ENCODE measurements around the gene COG5.

COG5 gene

DNA sequence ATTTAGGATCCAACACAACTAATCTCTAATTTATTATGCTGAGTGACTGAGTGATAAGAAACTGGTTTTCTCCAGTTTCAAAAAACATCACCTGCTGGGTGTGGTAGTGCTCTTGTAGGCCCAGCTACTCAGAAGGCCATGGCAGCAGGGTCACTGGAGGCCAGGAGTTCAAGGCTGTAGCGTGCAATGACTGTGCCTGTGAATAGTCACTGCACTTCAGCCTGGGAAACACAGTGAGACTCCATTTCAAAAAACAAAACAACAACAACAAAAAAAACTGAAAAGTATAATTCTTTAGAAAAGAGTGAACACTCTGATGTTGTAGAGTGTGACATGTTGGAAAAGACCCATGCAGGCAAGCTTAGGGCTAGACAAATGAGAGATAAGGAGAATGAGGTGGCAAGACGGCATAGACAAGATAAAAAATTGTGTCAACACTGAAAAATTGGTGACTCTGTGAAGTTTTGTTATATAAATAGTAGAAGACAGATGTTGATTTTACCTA lies 243.9 kb downstream of the COG5 start:
- H4K20me1 ChIP-seq (ENCODE audit: control insufficient read depth, insufficient read depth, low read depth, low read length): no peaks in the 10 kb centered on the region
- no peak overlapping the region for H3K4me2 ChIP-seq (ENCODE audit: low read length)
- peaks cover 6% of the 10 kb centered on the region; the same call in 1 of the 2 replicates for H3K36me3 ChIP-seq (ENCODE audit: control insufficient read depth, low read length)
- TF ChIP-seq, protein P1, sequence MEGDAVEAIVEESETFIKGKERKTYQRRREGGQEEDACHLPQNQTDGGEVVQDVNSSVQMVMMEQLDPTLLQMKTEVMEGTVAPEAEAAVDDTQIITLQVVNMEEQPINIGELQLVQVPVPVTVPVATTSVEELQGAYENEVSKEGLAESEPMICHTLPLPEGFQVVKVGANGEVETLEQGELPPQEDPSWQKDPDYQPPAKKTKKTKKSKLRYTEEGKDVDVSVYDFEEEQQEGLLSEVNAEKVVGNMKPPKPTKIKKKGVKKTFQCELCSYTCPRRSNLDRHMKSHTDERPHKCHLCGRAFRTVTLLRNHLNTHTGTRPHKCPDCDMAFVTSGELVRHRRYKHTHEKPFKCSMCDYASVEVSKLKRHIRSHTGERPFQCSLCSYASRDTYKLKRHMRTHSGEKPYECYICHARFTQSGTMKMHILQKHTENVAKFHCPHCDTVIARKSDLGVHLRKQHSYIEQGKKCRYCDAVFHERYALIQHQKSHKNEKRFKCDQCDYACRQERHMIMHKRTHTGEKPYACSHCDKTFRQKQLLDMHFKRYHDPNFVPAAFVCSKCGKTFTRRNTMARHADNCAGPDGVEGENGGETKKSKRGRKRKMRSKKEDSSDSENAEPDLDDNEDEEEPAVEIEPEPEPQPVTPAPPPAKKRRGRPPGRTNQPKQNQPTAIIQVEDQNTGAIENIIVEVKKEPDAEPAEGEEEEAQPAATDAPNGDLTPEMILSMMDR (IDR thresholded peaks at IDR 0.05; ENCODE audit: low read depth, low read length, poor library complexity, severe bottlenecking): no peak
- no peak for TF ChIP-seq EZH2phosphoT487 (IDR thresholded peaks at IDR 0.05; ENCODE audit: borderline replicate concordance, low read length)
- H3K4me3 ChIP-seq (ENCODE audit: low read length): no peak overlapping the region
- no peak overlapping the region for H3K27ac ChIP-seq (ENCODE audit: low read depth, low read length)
- H3F3A ChIP-seq (ENCODE audit: control insufficient read depth, insufficient read depth): no peaks in the 10 kb centered on the region
- H3K27me3 ChIP-seq (ENCODE audit: control insufficient read depth, low read length): no peaks in the 10 kb centered on the region
- H3K4me1 ChIP-seq (ENCODE audit: control insufficient read depth, low read length): peaks cover 8% of the 10 kb centered on the region
- no peaks in the 10 kb centered on the region for H3K9me3 ChIP-seq (ENCODE audit: control insufficient read depth, insufficient read depth, low read length)
- no peaks in the 10 kb centered on the region for H3K9me2 ChIP-seq (replicated peaks; ENCODE audit: control insufficient read depth, low read length)
- H3K79me2 ChIP-seq (ENCODE audit: control insufficient read depth, low read length): no peaks in the 10 kb centered on the region

DNA sequence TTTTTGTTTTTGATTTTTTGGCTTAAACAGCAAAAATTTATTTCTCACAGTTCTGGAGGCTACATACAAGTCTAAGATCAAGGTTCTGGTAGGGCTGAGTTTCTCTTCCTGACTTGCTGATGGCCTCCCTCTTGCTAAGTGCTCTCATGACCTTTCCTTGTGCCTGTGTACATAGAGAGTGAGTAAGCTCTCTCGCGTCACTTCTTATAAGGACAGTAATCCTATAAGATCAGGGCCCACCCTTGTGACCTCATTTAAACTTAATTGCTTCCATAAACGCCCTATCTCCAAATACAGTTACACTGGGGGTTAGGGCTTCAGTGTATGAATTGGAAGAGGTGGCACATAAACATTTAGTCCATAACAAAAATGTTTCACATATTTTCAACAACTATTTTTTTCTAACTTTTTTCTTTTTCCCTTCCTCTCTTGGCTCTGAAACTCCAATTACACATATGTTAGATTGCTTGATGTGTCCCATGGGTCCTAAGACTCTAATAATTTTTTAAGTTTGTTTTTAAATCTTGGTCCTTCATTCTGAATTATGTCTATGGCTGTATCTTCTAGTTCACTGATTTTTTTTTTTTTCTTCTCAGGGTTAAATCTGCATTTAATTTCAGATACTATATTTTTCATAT lies 245.1 kb downstream of the COG5 start:
- Histone ChIP-seq H3K79me2 (ENCODE audit: control insufficient read depth, low read length) (no peaks in the 10 kb centered on the region), H3K9me3 (ENCODE audit: control insufficient read depth, insufficient read depth, low read length) (no peaks in the 10 kb centered on the region), H3F3A (ENCODE audit: control insufficient read depth, insufficient read depth) (no peaks in the 10 kb centered on the region), H3K27ac (ENCODE audit: low read depth, low read length) (no peak overlapping the region), H3K4me1 (ENCODE audit: control insufficient read depth, low read length) (peaks cover 8% of the 10 kb centered on the region), H3K9me2 (replicated peaks; ENCODE audit: control insufficient read depth, low read length) (no peaks in the 10 kb centered on the region), H3K4me2 (ENCODE audit: low read length) (no peak overlapping the region), H3K36me3 (ENCODE audit: control insufficient read depth, low read length) (peaks cover 3% of the 10 kb centered on the region; the same call in 1 of the 2 replicates), H3K27me3 (ENCODE audit: control insufficient read depth, low read length) (no peaks in the 10 kb centered on the region), H3K4me3 (ENCODE audit: low read length) (no peak overlapping the region), H4K20me1 (ENCODE audit: control insufficient read depth, insufficient read depth, low read depth, low read length) (no peaks in the 10 kb centered on the region)
- TF ChIP-seq, protein P1 (IDR thresholded peaks at IDR 0.05; ENCODE audit: low read depth, low read length, poor library complexity, severe bottlenecking): no peak
- no peak for TF ChIP-seq EZH2phosphoT487 (IDR thresholded peaks at IDR 0.05; ENCODE audit: borderline replicate concordance, low read length)

DNA sequence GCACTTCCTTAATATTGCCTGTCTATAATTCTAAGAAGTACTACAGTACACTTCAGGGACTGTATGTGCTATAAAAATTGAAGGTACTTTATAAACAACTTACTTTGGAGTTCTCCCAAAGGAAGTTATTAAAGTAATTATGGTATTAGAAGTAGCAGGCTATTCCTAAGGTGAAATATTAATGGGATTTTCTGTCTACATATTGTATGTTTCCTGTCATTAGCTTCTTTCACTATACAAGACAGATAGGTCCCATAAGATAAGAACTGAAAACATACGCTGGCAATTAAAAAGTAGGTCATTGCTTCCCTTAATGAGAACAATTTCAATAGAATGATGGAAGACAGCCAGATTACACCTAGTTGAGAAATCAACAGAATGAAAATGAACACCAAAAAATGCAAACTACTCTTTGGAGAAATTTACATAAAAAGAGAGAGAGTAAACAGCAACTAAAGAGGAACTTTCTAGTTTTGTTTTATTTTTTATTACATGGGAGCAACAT lies 248.0 kb downstream of the COG5 start:
- no peaks in the 10 kb centered on the region for H3K9me2 ChIP-seq (replicated peaks; ENCODE audit: control insufficient read depth, low read length)
- H3F3A ChIP-seq (ENCODE audit: control insufficient read depth, insufficient read depth): no peaks in the 10 kb centered on the region
- no peaks in the 10 kb centered on the region for H3K79me2 ChIP-seq (ENCODE audit: control insufficient read depth, low read length)
- no peak overlapping the region for H3K4me2 ChIP-seq (ENCODE audit: low read length)
- H3K27ac ChIP-seq (ENCODE audit: low read depth, low read length): no peak overlapping the region
- no peaks in the 10 kb centered on the region for H3K9me3 ChIP-seq (ENCODE audit: control insufficient read depth, insufficient read depth, low read length)
- no peak overlapping the region for H3K4me3 ChIP-seq (ENCODE audit: low read length)
- H3K36me3 ChIP-seq (ENCODE audit: control insufficient read depth, low read length): no peaks in the 10 kb centered on the region
- no peaks in the 10 kb centered on the region for H3K27me3 ChIP-seq (ENCODE audit: control insufficient read depth, low read length)
- peaks cover 8% of the 10 kb centered on the region for H3K4me1 ChIP-seq (ENCODE audit: control insufficient read depth, low read length)
- no peaks in the 10 kb centered on the region for H4K20me1 ChIP-seq (ENCODE audit: control insufficient read depth, insufficient read depth, low read depth, low read length)
- no peak for TF ChIP-seq EZH2phosphoT487 (IDR thresholded peaks at IDR 0.05; ENCODE audit: borderline replicate concordance, low read length)
- TF ChIP-seq, protein P1 (IDR thresholded peaks at IDR 0.05; ENCODE audit: low read depth, low read length, poor library complexity, severe bottlenecking): no peak

All from DOHH2 (cell line).